HUES48 (cell line): ENCODE data around the gene SLC46A1.
A peak's percentile ranks its signal among the peaks of the same experiment; 100 is the strongest.

Experiments
- H3K27ac ChIP-seq: one replicate; pipeline ENCODE4 v1.7.0; 2013; ENCODE audit warnings: low read depth, low read length, inconsistent platforms
- H3K27me3 ChIP-seq: 2 replicates; pipeline ENCODE4 v1.6.1; 2013; ENCODE audit warnings: mild to moderate bottlenecking, low read length; ENCODE audit not compliant: control insufficient read depth, insufficient read depth
- H3K36me3 ChIP-seq: 2 replicates; pipeline ENCODE4 v1.6.1; 2013; ENCODE audit warnings: low read length; ENCODE audit not compliant: control insufficient read depth, insufficient read depth
- H3K4me1 ChIP-seq: 2 replicates; pipeline ENCODE4 v1.6.1; 2013; ENCODE audit warnings: mild to moderate bottlenecking, low read length; ENCODE audit not compliant: control insufficient read depth, insufficient read depth
- H3K4me3 ChIP-seq: 2 replicates; pipeline ENCODE4 v1.5.1; 2013; ENCODE audit warnings: mild to moderate bottlenecking, low read depth, low read length
- H3K9ac ChIP-seq: 2 replicates; pipeline ENCODE4 v1.6.1; 2013; ENCODE audit warnings: mild to moderate bottlenecking, low read depth, low read length, moderate library complexity
- H3K9me3 ChIP-seq: 2 replicates; pipeline ENCODE4 v1.6.1; 2013; ENCODE audit warnings: low read length; ENCODE audit not compliant: control insufficient read depth, insufficient read depth

The SLC46A1 gene

GRCh38 chr17:28367641-28368305, 38.2 kb downstream of the SLC46A1 start:
- H3K27ac ChIP-seq = no peak overlapping the region
- H3K9me3 ChIP-seq = no peaks in the 10 kb centered on the region
- H3K27me3 ChIP-seq = peaks cover 10% of the 10 kb centered on the region
- peaks cover 11% of the 10 kb centered on the region for H3K36me3 ChIP-seq
- H3K4me3 ChIP-seq = no peak overlapping the region
- no peak overlapping the region for H3K9ac ChIP-seq
- peaks cover 17% of the 10 kb centered on the region for H3K4me1 ChIP-seq

DNA sequence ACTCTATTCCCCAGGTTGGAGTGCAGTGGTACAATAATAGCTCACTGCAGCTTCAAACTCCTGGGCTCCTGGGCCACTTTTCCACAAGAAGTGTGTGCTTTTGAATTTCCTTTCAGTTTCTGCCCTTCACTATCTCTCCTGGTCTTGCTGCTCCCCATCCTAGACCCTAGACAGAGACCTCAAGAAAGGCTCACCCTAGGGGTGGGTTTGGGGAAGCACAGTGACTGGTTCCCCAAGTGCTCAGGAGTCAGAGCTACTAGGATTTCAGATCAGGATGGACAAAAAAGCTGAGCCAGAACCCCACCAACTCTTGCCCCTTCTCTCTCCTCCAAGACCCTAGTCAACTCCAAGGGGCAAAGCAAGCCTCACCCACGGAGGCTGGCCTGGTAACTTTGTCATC, 39.4 kb downstream of the SLC46A1 start:
- H3K4me3 ChIP-seq = no peak overlapping the region
- no peaks in the 10 kb centered on the region for H3K9me3 ChIP-seq
- H3K27me3 ChIP-seq = no peaks in the 10 kb centered on the region
- no peak overlapping the region for H3K9ac ChIP-seq
- H3K4me1 ChIP-seq = peaks cover 14% of the 10 kb centered on the region
- H3K36me3 ChIP-seq = peaks cover 22% of the 10 kb centered on the region
- no peak overlapping the region for H3K27ac ChIP-seq

DNA sequence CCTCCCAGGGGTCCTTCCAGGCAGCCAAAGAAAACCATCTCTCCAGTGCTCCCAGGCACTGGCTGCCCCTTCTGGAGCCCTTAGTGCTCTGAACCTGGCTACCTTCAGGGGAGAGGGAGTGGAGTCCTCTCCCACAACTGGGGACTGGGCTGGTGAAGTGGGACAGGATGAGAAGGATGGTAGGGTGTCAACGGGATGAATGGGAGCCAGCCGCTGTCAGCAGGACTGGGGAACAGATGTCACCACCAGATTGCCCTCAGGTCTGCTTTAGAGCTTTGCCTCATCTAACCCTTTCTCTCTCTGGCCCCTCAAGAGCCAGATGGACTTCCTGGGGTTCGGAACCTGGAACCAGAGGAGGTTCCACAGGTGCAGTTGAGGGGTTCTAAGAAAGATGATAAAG, 40.5 kb downstream of the SLC46A1 start:
- Histone ChIP-seq H3K4me1 (peaks cover 7% of the 10 kb centered on the region), H3K9ac (no peak overlapping the region), H3K4me3 (no peak overlapping the region), H3K27me3 (no peaks in the 10 kb centered on the region), H3K27ac (no peak overlapping the region), H3K36me3 (peaks cover 34% of the 10 kb centered on the region), H3K9me3 (no peaks in the 10 kb centered on the region)

GRCh38 chr17:28364665-28365363, 41.2 kb downstream of the SLC46A1 start, which contains the start of gene SEBOX:
Gene SEBOX (minus strand): TSS chr17:28365199. CDS start chr17:28365151, 48 bp downstream.
- H3K27me3 ChIP-seq = no peaks in the 10 kb centered on the region
- H3K27ac ChIP-seq = no peak within 1 kb of the TSS
- H3K9ac ChIP-seq = no peak within 1 kb of the TSS
- peaks cover 40% of the 10 kb centered on the region for H3K36me3 ChIP-seq
- peaks cover 2% of the 10 kb centered on the region; the same call in 1 of the 2 replicates for H3K4me1 ChIP-seq
- no peak within 1 kb of the TSS for H3K4me3 ChIP-seq
- H3K9me3 ChIP-seq = no peaks in the 10 kb centered on the region

GRCh38 chr17:28363776-28364650, 42.0 kb downstream of the SLC46A1 start:
- H3K4me3 ChIP-seq = no peak overlapping the region
- peaks cover 45% of the 10 kb centered on the region for H3K36me3 ChIP-seq

DNA sequence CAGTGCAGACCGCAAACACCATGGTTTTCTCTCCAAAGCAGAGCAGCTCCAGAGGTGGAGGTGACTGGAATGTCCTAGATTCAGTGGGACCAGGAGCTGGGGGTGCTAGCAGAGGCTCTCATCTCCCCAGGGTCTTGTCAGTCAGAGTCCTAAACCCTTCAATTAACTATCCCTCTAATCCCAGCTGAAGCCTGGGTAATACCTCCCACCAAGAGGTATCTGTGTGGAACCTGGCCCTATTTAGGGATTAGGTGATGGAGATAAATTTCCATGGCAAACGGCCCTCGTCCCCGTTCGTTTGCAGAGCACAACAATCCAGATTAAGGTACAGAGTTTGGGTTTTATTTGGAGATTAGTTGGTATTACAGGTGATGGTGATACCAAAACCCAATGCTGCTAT, 42.8 kb downstream of the SLC46A1 start:
- H3K4me3 ChIP-seq = no peak overlapping the region
- H3K9me3 ChIP-seq = no peaks in the 10 kb centered on the region
- H3K36me3 ChIP-seq = peaks cover 45% of the 10 kb centered on the region
- no peaks in the 10 kb centered on the region for H3K27me3 ChIP-seq
- H3K4me1 ChIP-seq = peaks cover 3% of the 10 kb centered on the region; the same call in 1 of the 2 replicates
- H3K27ac ChIP-seq = no peak overlapping the region
- no peak overlapping the region for H3K9ac ChIP-seq

More at GRCh38 chr17:28363776-28364650, 42.0 kb downstream of the SLC46A1 start:
- no peak overlapping the region for H3K9ac ChIP-seq
- H3K4me1 ChIP-seq = no peaks in the 10 kb centered on the region
- no peaks in the 10 kb centered on the region for H3K9me3 ChIP-seq
- no peaks in the 10 kb centered on the region for H3K27me3 ChIP-seq
- no peak overlapping the region for H3K27ac ChIP-seq

GRCh38 chr17:28357901-28358197, 48.2 kb downstream of the SLC46A1 start:
- Histone ChIP-seq H3K4me1 (peaks cover 8% of the 10 kb centered on the region; the same call in 1 of the 2 replicates), H3K36me3 (peaks cover 59% of the 10 kb centered on the region), H3K9me3 (no peaks in the 10 kb centered on the region), H3K27ac (peak overlapping the region; percentile 73), H3K4me3 (peak overlapping the region; percentile 91), H3K27me3 (no peaks in the 10 kb centered on the region), H3K9ac (peak overlapping the region; percentile 86)

DNA sequence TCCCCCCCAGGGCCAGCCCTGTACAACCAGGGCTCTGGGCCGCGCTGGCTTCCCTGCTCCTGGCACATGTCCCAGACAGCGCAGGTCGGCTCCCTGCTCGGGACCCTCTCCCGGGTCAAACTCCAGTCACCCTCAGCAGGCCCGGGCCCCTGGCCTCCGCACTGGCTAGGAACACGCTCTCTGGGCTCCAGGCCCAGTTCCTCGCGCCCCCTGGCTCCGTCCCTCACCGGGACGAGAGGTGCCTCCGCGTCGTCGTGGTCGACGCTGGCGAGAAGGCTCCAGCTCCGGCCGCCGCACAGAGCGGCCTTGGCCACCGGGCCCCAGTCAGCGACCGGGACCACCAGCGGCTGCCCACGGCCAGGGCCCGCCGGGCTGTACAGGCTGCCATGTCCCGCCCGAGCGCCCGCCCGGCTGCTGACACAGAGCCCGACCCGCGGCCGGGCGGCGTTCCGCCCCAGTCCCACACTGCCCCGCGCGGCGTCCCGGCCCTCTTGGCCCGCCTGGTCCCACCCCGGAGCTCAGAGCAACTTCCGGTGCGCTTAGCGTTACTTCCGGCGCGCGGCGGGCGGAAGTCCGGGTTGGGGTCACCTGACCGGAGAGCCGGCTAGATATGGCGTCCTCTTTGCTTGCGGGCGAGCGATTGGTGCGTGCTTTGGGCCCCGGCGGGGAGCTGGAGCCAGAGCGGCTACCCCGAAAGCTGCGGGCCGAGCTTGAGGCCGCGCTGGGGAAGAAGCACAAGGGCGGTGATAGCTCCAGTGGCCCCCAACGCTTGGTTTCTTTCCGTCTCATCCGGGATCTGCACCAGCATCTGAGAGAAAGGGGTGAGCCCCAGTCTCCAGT, 48.7 kb downstream of the SLC46A1 start, which contains the start of gene POLDIP2:
POLDIP2 (minus strand) TSS at position 467 of the 840 bp plus-strand sequence; CDS start at position 388, 79 bp downstream.
- H3K4me1 ChIP-seq = peaks cover 8% of the 10 kb centered on the region; the same call in 1 of the 2 replicates
- peak within 1 kb of the TSS; percentile 73 for H3K27ac ChIP-seq

DNA sequence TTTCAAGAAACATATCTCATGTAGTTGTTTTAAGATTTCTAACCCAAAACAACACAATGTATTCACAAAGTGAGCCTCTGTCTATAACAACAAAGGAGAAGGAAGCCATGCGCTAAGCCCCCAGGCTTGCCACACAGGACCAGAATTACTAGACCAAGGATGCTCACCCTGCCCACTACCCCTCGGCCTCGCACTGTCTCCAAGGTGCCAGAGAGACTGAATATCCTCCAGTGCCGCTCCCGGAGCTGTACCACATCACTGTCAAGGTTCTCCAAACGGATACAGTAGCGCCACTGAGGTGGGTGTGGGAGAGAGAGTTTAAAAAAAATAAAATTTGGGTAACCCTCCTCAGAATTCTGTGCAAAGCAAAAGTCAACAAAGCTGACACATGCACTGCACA, 55.7 kb downstream of the SLC46A1 start:
- no peaks in the 10 kb centered on the region for H3K9me3 ChIP-seq
- peaks cover 95% of the 10 kb centered on the region for H3K36me3 ChIP-seq
- no peak overlapping the region for H3K9ac ChIP-seq
- H3K4me3 ChIP-seq = no peak overlapping the region
- peaks cover 16% of the 10 kb centered on the region for H3K4me1 ChIP-seq
- H3K27me3 ChIP-seq = no peaks in the 10 kb centered on the region
- H3K27ac ChIP-seq = no peak overlapping the region

More for the DNA sequence above, 48.7 kb downstream of the SLC46A1 start, which contains the start of gene POLDIP2:
- H3K36me3 ChIP-seq = peaks cover 57% of the 10 kb centered on the region
- H3K27me3 ChIP-seq = no peaks in the 10 kb centered on the region
- peak within 1 kb of the TSS; percentile 86 for H3K9ac ChIP-seq
- H3K9me3 ChIP-seq = no peaks in the 10 kb centered on the region
- peak within 1 kb of the TSS; percentile 91 for H3K4me3 ChIP-seq

- H3K9ac ChIP-seq = no peak overlapping the region
- no peak overlapping the region for H3K4me3 ChIP-seq
- peaks cover 95% of the 10 kb centered on the region for H3K36me3 ChIP-seq
- no peak overlapping the region for H3K27ac ChIP-seq
- H3K4me1 ChIP-seq = peaks cover 16% of the 10 kb centered on the region
- H3K27me3 ChIP-seq = no peaks in the 10 kb centered on the region
- no peaks in the 10 kb centered on the region for H3K9me3 ChIP-seq
These were observed 57.0 kb downstream of the SLC46A1 start for GRCh38 chr17:28348979-28349378.
